ENCODE measurements around the gene MLANA. TPM values are rescaled to one million over a fixed set of nuclear protein-coding genes. Genes with fewer than 3 reads are reported as not detected.

MLANA gene
- total and polyA plus RNA-seq, 4 donors: 0.05 to 0.29 (median 0.16) TPM

GRCh38 chr9:5945112-5945511 lies 54.4 kb downstream of the MLANA start (continued):
- no peak for TF ChIP-seq REST (IDR thresholded peaks at IDR 0.05)

- TF ChIP-seq MAX (IDR thresholded peaks at IDR 0.05): no peak
- no peak for TF ChIP-seq EGR1 (IDR thresholded peaks at IDR 0.05; ENCODE audit: low read depth in 2 of 2)
- TF ChIP-seq FOXA2 (IDR thresholded peaks at IDR 0.05): no peak
- TF ChIP-seq CTCF (IDR thresholded peaks at IDR 0.05; ENCODE audit: low read depth, low read length, missing input control): no peak
- no peak for TF ChIP-seq TAF1 (conservative IDR thresholded peaks at IDR 0.05)
- TF ChIP-seq HNF4A (conservative IDR thresholded peaks at IDR 0.05): no peak
- no peak for TF ChIP-seq NR2F2 (IDR thresholded peaks at IDR 0.05)
- TF ChIP-seq RAD21 (IDR thresholded peaks at IDR 0.05): no peak
- no peak for TF ChIP-seq YY1 (IDR thresholded peaks at IDR 0.05)
- no peak for TF ChIP-seq ZBTB33 (IDR thresholded peaks at IDR 0.05)
- no peak for TF ChIP-seq ATF3 (IDR thresholded peaks at IDR 0.05)
- TF ChIP-seq REST (IDR thresholded peaks at IDR 0.05): no peak
- TF ChIP-seq FOXA1 (IDR thresholded peaks at IDR 0.05): no peak
- TF ChIP-seq RXRA (IDR thresholded peaks at IDR 0.05): no peak
- TF ChIP-seq JUND (IDR thresholded peaks at IDR 0.05): no peak
- TF ChIP-seq HNF4G (IDR thresholded peaks at IDR 0.05): no peak
- TF ChIP-seq SP1 (IDR thresholded peaks at IDR 0.05): no peak
- Histone ChIP-seq H3K4me3 (ENCODE audit: low read depth in 1 of 3, low read length in 3 of 3) (no peak overlapping the region), H3K36me3 (ENCODE audit: control insufficient read depth in 4 of 4, insufficient read depth in 3 of 4, low read depth in 1 of 4, low read length in 3 of 4) (no peaks in the 10 kb centered on the region), H3K9ac (ENCODE audit: low read depth in 1 of 2, low read length in 2 of 2) (no peak overlapping the region), H3K9me3 (ENCODE audit: control insufficient read depth in 4 of 4, low read length in 3 of 4) (no peaks in the 10 kb centered on the region), H3K27ac (ENCODE audit: low read depth in 1 of 2, low read length in 2 of 2) (no peak overlapping the region), H3K4me1 (ENCODE audit: control insufficient read depth in 4 of 4, insufficient read depth in 4 of 4, low read length in 3 of 4) (peaks cover 0 to 23% (median 4%) of the 10 kb centered on the region in 4 donors), H3K27me3 (ENCODE audit: control insufficient read depth in 4 of 4, insufficient read depth in 4 of 4, low read length in 3 of 4) (no peaks in the 10 kb centered on the region)
- WGBS: 64% methylated on average over 2 of the region's 2 CpGs
- no peak for DNase-seq (ENCODE audit: low spot score)
Observed at GRCh38 chr9:5947912-5948311, 57.2 kb downstream of the MLANA start.

Measured in liver (tissue), 9 donors.